Neural crest cell (in vitro differentiated cells): ENCODE data around the gene CTRB1. TPM values are rescaled to one million over a fixed set of nuclear protein-coding genes. Genes with fewer than 3 reads are reported as not detected.
"Not testable (repeated sequence)": the region's sequence is repeated elsewhere in the genome, so short reads cannot be mapped to it uniquely, and the experiment has no call there.

Experiments used
- DNase-seq: peaks from one replicate; pipeline ENCODE4 v3.0.0; 2021; ENCODE audit warnings: low read depth, mixed read lengths, low spot score
- H3K27ac Mint-ChIP-seq: one replicate; pipeline ENCODE4 v1.8.0; 2021; ENCODE audit warnings: mild to moderate bottlenecking, mixed read lengths; ENCODE audit not compliant: unreplicated experiment
- H3K27me3 Mint-ChIP-seq: 2 replicates; pipeline ENCODE4 v1.8.0; 2021; ENCODE audit warnings: low read depth, mild to moderate bottlenecking, mixed read lengths
- H3K36me3 Mint-ChIP-seq: 2 replicates; pipeline ENCODE4 v1.8.0; 2021; ENCODE audit warnings: low read depth, mild to moderate bottlenecking, mixed read lengths
- H3K4me1 Mint-ChIP-seq: 2 replicates; pipeline ENCODE4 v1.8.0; 2021; ENCODE audit warnings: mixed read lengths
- H3K4me3 Mint-ChIP-seq: one replicate; pipeline ENCODE4 v1.8.0; 2021; ENCODE audit warnings: mild to moderate bottlenecking, mixed read lengths
- H3K9me3 Mint-ChIP-seq: 2 replicates; pipeline ENCODE4 v1.8.0; 2021; ENCODE audit warnings: mixed read lengths
- total RNA-seq: library from RNA; stranded (reverse); gene quantifications from 2 replicates; pipeline ENCODE4 v1.2.1, GENCODE V29; 2021
- TF ChIP-seq, protein P1 (sequence below): fragments of 200-600 bp; sonication (generic); conservative IDR thresholded peaks from 2 replicates; pipeline ENCODE4 v1.5.0; 2021; ENCODE audit warnings: antibody characterized with exemption, mild to moderate bottlenecking

CTRB1 gene
- total RNA-seq, 1 donor from 2014 or later, result not detected

DNA sequence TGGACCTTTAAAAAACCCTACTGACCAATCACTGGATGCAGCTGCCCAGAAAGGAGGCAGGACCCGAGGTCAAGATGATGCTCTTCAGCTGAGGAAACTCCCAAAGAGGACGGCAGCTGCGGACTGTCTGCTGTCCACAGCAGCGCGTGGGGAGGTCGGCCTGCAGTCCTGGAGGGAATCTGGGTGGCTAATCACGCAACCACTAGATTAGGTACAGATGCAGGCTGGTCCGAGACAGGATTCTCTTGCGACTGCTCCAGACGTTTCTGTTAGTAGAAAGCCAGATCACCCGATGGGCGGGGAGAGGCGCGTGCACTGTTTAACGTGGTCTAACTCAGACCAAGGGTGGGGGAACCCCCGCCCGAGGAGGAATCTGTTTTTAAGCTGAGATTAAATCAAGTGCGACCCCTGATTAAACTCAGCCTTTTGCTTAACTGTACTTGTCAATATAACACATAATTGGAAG, 20.6 kb upstream of the CTRB1 start:
- no peak overlapping the region for H3K27ac Mint-ChIP-seq
- TF ChIP-seq, protein P1, sequence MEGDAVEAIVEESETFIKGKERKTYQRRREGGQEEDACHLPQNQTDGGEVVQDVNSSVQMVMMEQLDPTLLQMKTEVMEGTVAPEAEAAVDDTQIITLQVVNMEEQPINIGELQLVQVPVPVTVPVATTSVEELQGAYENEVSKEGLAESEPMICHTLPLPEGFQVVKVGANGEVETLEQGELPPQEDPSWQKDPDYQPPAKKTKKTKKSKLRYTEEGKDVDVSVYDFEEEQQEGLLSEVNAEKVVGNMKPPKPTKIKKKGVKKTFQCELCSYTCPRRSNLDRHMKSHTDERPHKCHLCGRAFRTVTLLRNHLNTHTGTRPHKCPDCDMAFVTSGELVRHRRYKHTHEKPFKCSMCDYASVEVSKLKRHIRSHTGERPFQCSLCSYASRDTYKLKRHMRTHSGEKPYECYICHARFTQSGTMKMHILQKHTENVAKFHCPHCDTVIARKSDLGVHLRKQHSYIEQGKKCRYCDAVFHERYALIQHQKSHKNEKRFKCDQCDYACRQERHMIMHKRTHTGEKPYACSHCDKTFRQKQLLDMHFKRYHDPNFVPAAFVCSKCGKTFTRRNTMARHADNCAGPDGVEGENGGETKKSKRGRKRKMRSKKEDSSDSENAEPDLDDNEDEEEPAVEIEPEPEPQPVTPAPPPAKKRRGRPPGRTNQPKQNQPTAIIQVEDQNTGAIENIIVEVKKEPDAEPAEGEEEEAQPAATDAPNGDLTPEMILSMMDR, result no peak
- no peak overlapping the region for H3K4me3 Mint-ChIP-seq
- DNase-seq, result no peak
- H3K4me1 Mint-ChIP-seq, result peaks cover 15% of the 10 kb centered on the region
- H3K27me3 Mint-ChIP-seq, result no peaks in the 10 kb centered on the region
- H3K9me3 Mint-ChIP-seq, result no peaks in the 10 kb centered on the region
- no peaks in the 10 kb centered on the region for H3K36me3 Mint-ChIP-seq

DNA sequence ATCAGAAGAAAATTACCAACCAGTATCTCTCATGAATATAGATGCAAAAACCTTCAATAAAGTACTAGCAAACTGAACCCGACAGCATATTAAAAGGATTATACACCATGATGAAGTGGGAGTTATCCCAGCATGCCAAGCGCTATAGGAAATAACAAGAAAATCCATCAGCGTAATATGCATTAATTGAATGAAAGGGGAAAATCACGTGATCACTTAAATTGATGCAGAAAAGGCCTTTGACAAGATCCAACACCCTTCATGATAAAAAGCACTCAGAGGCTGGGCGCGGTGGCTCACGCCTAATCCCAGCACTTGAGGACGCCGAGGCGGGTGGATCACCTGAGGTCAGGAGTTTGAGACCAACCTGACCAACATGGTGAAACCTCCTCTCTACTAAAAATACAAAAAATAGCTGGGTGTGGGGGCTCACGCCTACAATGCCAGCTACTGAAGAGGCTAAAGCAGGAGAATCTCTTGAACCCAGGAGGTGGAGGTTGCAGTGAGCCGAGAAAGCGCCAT, 16.7 kb upstream of the CTRB1 start:
- Mint-ChIP-seq H3K4me1 (peaks cover 15% of the 10 kb centered on the region), H3K9me3 (no peaks in the 10 kb centered on the region), H3K36me3 (no peaks in the 10 kb centered on the region), H3K27me3 (no peaks in the 10 kb centered on the region), H3K27ac (no peak overlapping the region), H3K4me3 (no peak overlapping the region)
- TF ChIP-seq, protein P1, result no peak
- DNase-seq, result no peak

DNA sequence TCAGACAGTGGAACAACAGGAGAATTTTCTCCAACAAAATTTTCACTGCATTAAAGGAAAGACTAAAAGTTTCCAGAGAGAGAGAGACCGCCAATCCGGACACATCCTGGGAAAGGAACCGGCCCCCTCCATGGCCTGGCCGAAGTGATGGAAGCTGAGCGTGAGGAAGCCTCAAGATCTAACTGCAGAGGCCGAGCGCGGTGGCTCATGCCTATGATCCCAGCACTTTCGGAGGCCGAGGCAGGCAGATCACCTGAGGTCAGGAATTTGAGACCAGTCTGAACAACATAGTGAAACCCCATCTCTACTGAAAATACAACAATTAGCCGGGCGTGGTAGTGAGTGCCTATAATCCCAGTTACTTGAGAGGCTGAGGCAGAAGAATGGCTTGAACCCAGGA, 15.7 kb upstream of the CTRB1 start:
- Mint-ChIP-seq H3K4me3 (no peak overlapping the region), H3K27ac (no peak overlapping the region), H3K9me3 (no peaks in the 10 kb centered on the region), H3K4me1 (peaks cover 14% of the 10 kb centered on the region), H3K27me3 (no peaks in the 10 kb centered on the region), H3K36me3 (no peaks in the 10 kb centered on the region)
- DNase-seq, result no peak
- TF ChIP-seq, protein P1, result no peak

DNA sequence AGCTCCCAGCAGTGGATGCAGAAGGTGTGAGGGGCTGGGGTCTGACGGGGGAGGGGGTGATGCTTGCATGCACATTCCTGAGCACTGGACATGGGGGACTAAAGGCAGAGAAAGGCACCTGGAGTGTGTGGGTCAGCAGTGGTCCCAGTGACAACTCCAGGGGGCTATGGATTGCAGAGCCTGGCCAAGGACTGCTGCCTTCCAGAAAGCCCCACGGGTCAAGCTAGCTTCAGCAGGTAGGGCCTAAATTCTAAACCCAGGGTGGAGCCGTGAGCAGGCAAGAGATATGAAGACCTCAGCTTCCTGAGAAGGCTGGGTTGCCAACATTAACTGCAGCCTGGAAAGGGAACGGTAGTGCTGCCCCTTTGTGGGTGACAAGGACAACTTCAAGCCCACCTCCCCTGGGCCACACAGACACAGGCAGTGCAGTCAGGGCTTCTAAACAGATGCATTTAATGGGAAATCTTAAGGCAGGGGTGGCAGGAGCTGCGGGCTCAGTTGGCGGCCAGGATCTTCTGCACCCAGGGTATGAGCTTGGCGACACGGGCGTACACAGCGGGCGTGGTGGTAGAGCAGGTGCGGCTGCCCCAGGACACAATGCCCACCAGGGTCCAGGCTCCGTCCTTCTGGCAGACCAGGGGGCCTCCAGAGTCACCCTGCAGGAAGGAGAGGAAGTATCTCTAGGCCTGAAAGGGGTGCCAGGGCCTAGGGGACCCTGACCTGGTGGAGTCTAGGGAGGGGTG, 14.9 kb upstream of the CTRB1 start:
- no peaks in the 10 kb centered on the region for H3K36me3 Mint-ChIP-seq
- H3K27ac Mint-ChIP-seq, result peak overlapping the region; percentile 87
- no peak for DNase-seq
- H3K4me1 Mint-ChIP-seq, result peaks cover 10% of the 10 kb centered on the region
- TF ChIP-seq, protein P1, result no peak
- no peaks in the 10 kb centered on the region for H3K27me3 Mint-ChIP-seq
- H3K4me3 Mint-ChIP-seq, result no peak overlapping the region
- H3K9me3 Mint-ChIP-seq, result no peaks in the 10 kb centered on the region

DNA sequence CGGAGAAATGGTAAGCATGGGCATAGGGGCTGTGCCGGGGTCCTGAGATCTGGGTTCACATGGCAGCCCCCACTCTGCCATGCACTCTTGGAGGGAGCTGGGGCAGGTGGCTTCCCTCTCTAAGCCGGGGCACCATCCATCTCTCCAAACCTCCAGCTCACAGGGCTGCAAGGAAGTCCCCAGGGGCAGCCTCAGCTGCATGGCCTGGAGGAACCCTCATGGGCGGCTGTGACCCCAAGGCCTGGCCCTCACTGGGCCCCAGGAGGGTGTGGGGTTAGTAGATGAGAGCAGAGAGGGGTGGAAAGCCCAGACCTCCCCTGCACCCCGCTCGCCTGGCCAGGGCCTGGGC, 14.4 kb upstream of the CTRB1 start:
- no peak overlapping the region for H3K27ac Mint-ChIP-seq
- no peaks in the 10 kb centered on the region for H3K9me3 Mint-ChIP-seq
- H3K4me3 Mint-ChIP-seq, result no peak overlapping the region
- no peaks in the 10 kb centered on the region for H3K36me3 Mint-ChIP-seq
- no peaks in the 10 kb centered on the region for H3K27me3 Mint-ChIP-seq
- DNase-seq, result no peak
- TF ChIP-seq, protein P1, result no peak
- H3K4me1 Mint-ChIP-seq, result peaks cover 6% of the 10 kb centered on the region

DNA sequence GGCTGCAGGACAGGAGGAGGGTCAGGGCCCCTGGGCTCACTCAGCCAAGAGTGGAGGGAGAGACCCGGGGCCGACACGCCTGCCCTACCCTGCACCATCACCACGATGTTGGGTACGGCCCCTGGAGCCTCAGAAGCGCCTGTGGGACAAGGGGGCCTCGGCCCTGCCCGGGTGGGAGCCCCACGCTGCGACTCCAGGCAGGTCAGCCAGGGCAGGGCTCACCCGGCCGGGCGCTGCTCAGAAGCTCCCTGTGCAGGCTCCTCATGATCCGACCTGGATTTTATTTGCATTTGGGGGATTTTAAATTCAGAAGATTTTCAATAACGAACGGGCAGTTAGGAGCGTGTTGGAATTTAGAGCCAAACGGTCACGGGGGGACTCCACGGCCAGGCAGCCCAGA, 13.9 kb upstream of the CTRB1 start:
- not testable (repeated sequence) for DNase-seq, H3K36me3 Mint-ChIP-seq, H3K4me3 Mint-ChIP-seq, H3K27ac Mint-ChIP-seq, H3K9me3 Mint-ChIP-seq, H3K4me1 Mint-ChIP-seq, H3K27me3 Mint-ChIP-seq

DNA sequence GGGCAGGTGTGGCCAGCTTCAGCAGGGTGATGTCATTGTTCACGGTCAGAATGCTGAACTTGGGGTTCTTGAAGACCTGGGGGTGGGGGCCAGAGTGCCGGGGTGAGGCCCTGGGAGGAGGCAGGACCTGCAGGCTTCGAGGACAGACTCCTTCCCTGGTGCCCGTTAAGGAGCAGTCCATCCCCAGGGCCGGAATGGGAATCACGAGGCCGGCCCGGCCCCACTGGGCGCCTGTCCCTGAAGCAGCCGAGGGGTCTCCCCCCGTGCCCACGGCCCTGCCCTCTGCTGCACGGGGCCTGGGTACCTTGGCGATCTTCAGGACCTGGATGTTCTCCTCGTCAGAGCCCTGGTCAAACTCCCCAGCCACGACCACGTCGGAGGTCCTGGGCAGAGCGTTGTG, 13.3 kb upstream of the CTRB1 start:
- H3K27me3 Mint-ChIP-seq, H3K4me3 Mint-ChIP-seq, H3K9me3 Mint-ChIP-seq, DNase-seq, H3K36me3 Mint-ChIP-seq, H3K4me1 Mint-ChIP-seq, H3K27ac Mint-ChIP-seq: not testable (repeated sequence)

DNA sequence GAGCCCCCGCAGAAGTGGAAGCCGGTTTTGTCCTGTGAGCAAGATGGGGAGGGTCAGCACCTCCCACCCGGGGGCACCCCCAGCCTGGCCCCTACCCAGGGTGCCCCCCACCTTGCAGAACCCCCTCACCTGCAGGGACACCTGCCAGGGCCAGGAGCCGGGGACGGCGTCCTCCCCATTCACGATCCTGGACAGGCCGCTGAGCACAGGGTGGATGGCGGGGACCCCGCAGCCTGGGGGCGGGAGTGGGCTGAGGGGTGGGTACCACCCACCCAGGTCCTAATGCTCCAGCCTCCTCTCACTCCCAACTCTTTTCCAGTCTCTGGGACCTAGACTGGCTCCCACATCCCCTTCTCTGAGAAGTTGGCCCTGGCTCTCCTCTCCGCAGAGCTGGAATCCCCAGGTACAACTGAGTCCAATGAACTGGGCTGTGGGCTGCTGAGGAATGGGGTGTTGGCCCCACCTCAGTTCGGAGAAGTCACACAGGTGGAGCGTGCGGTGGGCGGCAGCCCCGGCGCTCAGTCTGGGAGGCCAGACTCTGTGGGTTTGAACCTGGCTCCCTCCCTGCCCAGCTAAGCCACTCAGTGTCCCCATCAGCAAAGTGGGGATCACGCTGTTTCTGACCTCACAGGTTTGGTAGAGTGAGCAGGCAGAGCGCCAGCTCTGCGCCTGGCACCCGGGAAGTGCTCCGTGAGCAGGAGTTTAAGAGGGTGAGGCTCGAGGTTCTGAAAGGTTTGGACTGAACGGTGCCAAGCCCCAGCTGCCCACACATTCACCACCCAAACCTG, 12.6 kb upstream of the CTRB1 start:
- not testable (repeated sequence) for H3K27ac Mint-ChIP-seq, H3K36me3 Mint-ChIP-seq, H3K9me3 Mint-ChIP-seq, H3K27me3 Mint-ChIP-seq, DNase-seq, H3K4me3 Mint-ChIP-seq, H3K4me1 Mint-ChIP-seq
